ENCODE results near the gene LRRK2.
"Not testable (repeated sequence)": the region's sequence is repeated elsewhere in the genome, so short reads cannot be mapped to it uniquely, and the experiment has no call there.

LRRK2 gene

GRCh38 chr12:40250652-40251051 is 25.9 kb downstream of the LRRK2 start:
- not testable (repeated sequence) for DNase-seq

DNA sequence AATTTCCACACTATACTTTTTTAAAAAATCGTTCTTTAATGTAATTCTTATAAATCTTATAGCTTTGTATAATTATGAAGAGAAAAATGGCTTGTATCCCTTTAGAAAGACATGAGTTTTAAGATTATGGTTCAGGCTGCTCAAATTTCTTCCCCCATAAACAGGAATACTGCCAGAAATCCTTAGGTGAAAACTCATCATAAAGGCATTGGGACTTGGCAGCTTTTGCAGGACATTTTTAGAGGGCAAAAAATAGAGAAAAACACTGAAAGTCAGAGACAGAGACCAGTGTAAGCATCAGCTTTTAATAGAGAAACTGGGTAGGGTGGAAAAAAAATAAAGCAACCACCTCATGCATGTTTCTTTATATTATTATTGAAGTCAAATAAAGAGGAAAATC is 29.1 kb downstream of the LRRK2 start:
- DNase-seq = no peak

GRCh38 chr12:40254455-40255085 is 29.8 kb downstream of the LRRK2 start:
- no peak for DNase-seq

DNA sequence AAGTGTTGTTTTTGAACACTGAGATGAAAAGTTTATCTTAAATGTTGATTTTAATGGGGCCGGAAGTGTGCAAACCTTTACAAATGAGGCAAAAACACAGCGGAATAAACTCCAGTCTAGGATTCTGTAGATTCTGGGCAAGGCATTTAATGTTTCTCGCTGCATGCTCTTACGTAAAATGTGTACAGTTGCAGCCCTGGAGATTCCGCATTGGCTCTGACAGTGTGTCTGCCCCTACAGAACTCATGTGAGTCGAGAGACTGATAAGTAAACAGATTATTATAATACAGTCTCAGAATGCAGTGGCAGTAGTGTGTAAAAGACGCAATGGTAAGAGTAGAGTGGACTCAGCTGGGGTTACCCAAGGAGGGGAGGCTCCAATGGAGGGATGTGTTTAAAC is 33.6 kb downstream of the LRRK2 start:
- DNase-seq = no peak

GRCh38 chr12:40261937-40262336 is 37.1 kb downstream of the LRRK2 start:
- DNase-seq = no peak

- no peak for DNase-seq
Observed at GRCh38 chr12:40262657-40263056, 37.9 kb downstream of the LRRK2 start.

DNA sequence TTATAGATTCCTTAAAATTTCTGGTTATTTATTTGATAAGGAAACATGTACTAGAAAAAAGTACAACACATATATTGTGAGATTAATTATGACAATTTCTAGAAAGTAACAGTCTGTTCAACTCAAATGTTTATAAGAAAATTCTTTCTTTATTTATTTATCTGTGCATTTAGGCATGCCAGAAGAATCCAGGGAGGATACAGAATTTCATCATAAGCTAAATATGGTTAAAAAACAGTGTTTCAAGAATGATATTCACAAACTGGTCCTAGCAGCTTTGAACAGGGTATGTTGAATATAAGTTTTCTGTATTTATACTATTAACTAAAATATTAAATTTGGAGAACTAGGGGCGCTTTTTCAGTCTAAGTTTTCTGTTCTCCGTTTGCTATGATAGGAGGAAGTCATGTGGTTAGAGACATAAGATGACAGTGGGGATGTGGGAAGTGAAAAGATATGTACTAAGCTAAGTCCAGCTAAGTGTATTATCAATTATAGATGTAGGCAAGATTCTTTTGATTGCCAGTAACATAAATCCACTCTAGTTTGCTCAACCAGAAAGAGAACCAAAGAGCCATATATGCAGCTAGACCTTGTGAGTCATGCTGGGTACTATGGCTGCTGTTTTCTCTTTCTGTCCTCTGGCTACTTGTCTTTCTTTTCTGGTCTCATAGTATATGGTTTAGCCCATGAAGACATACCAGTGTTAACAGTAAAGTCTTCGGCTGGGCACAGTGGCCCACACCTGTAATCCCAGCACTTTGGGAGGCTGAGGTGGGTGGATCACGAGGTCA is 39.0 kb downstream of the LRRK2 start:
- DNase-seq = no peak

DNA sequence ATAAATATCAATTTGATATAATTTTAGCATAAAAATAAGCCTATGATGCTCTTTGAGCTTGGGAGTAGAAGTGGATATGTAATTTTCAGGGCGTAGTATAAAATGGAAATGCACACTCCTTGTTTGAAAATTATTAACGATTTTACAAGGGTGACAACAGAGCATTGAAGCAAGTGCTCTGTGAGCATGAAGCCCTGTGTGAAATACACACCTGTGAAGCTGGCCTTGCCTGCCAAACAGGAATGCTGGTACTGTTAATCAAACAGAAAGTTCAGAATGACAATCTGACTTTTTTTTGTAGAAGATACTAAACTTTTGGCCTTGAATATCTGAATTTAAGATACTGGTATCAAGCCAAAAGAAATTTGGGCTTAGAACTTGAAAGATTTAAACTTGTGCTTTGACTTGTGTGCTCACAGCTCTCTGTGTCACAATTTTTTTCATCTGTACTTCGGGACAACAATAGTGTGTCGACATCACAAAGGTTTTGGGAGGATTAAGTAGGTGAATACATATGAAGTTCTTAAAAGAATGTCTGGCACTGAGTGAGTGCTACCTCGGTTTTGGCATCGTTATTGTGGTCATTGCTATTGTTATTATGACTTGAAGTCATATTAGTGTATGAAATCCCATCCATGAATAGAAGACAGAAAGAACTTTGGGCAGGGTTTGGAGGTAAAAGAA is 47.3 kb downstream of the LRRK2 start:
- DNase-seq = no peak

DNA sequence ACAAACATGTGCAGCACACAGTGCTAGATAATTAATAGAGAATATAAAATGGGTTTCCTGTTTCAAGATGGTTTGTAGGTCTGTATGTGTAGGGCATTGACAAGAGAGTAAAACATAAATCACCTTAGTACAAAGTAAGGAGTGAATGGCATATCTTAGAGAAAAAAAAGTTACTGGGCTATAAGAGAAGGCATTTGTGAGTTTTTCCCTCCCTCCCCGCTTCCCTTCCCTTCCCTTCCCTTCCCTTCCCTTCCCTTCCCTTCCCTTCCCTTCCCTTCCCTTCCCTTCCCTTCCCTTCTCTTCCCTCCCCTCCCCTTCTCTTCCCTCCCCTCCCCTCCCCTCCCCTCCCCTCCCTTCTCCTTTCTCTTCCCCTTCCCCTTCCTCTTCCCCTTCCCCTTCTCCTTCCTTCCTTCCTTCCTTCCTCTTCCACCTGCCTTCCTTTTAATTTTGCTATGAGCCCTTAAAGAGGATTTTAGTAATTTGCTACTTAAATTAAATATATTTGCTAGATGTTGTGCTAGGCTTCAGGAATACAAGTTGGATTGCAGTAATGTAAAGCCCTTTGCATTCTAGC is 57.1 kb downstream of the LRRK2 start:
- no peak for DNase-seq

DNA sequence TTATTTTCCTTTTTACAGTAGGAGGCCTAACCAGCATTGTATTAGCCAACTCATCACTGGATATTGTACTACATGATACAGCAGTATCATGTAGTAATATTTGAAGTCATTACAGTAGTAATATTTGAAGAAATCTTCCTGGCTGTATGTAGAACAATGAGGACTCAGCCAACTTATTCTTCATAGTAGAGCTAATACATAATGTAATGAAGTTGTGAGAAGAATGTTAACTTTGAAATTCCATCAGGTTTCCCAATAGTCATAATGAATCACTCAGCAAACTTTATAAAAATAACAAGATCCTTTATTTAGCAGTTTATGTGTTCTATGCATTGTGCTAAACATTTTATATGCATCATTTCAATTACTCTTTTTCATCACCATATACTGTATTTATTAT is 61.8 kb downstream of the LRRK2 start:
- no peak for DNase-seq

GRCh38 chr12:40287369-40287975 is 62.7 kb downstream of the LRRK2 start:
- no peak for DNase-seq

- no peak for DNase-seq
Observed at GRCh38 chr12:40292788-40293429, 68.1 kb downstream of the LRRK2 start.

- no peak for DNase-seq
Observed at GRCh38 chr12:40298341-40298740, 73.5 kb downstream of the LRRK2 start.

DNA sequence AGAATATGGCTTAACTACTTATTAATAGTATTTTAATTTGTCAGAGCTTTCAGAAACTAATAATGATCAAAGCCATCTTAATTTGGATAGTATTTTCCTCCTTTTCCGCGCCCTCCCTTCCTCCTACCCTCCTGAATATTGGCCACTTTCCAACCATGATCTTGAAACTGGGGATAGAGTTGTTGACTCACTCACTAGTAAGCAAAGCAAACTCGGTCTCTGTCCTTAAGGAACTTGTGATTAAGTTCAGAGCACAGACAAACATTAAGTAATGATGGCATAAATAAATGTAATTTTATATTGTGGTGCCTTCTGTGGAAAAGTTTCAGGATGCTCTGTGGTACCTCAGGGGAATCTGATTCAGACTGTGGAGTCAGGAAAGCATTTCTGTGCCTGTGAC is 75.7 kb downstream of the LRRK2 start:
- no peak for DNase-seq

DNA sequence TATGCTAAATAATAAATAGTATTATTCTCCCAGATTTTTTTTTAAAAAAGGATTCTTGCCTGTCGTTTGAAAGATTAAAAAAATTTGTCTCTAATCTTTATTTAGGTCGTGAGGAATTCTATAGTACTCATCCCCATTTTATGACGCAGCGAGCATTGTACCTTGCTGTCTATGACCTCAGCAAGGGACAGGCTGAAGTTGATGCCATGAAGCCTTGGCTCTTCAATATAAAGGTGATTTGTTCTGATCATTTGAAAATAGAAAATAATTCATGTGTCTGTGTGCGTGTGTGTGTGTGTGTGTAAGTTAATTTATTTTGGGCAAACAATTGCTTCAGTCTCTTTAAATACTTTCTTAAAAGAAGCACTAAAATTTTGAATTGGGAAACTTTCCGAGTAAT is 84.2 kb downstream of the LRRK2 start:
- DNase-seq = no peak

DNA sequence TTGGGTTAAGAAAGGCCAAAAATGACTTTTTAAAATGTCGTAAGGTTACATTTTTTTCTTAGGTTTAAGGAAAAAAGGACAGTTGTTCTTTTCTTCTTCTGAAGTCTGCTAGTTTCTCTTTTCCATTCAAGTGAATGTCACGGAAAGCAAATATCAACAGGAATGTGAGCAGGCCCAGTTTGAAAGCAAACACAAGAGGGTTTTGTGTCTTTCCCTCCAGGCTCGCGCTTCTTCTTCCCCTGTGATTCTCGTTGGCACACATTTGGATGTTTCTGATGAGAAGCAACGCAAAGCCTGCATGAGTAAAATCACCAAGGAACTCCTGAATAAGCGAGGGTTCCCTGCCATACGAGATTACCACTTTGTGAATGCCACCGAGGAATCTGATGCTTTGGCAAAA is 85.4 kb downstream of the LRRK2 start:
- DNase-seq = no peak

DNA sequence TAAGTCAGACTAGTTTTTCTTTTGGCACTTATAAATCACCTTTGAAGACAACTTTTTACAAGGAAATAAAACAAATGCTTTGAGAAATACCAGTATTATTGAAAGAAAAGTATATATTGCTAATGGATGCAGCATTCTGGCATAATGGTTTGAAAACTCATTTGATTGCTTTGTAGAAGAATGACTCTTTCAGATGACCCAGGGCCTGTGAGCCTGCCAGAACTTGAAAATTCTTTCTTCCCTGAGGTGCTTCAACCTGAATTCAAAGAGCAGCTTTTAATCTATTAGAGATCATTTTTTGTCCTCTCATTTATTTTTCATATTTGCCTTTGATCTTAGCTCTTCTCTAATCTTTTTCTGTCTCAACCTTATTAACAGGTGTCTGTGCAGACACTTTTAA is 87.4 kb downstream of the LRRK2 start:
- DNase-seq = no peak

GRCh38 chr12:40312982-40313576 is 88.3 kb downstream of the LRRK2 start:
- DNase-seq = no peak

GRCh38 chr12:40313928-40314327 is 89.1 kb downstream of the LRRK2 start:
- no peak for DNase-seq

DNA sequence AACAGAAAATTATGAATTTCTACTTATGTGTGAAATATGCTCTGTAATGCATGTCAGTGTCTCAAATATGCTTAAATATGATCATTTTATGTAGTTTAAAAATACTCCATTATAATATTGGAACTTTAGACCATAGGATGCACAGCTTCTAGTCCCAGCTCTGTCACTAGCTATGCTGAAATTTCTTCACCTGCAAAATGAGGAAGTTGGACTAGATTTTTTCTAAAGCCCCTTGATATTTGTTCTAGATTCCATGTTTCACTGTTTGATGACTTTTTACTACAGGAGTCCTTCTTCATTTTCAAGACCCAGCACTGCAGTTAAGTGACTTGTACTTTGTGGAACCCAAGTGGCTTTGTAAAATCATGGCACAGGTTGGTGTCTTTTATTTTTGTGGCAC is 90.1 kb downstream of the LRRK2 start:
- no peak for DNase-seq

DNA sequence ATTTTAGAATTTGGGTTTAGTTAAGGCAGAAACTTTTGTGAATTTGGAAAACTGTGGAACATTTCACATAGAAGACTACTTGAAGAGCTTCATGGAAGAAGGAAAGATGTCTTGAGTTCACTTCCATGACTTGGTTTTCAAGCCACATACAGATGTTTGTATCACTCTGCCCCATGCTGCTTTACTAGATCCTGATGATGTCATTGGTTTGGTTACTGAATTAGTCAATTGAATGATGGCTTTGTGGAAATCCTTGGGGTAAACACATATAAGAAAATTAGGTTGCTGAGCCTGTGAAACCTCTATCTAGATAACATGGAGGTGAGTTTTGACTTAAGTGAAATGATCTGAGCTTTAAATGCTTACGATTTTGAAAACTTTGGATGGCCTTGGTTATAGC is 90.6 kb downstream of the LRRK2 start:
- DNase-seq = no peak

GRCh38 chr12:40324261-40324660 is 99.5 kb downstream of the LRRK2 start:
- no peak for DNase-seq
